Measurements from ENCODE around the gene LAMC1. TPM values are rescaled to one million over a fixed set of nuclear protein-coding genes. Genes with fewer than 3 reads are reported as not detected.

Gene LAMC1
- total and polyA plus RNA-seq, 2 of the 4 experiments (the other 2 are of a cell fraction), result 249 to 394 TPM

DNA sequence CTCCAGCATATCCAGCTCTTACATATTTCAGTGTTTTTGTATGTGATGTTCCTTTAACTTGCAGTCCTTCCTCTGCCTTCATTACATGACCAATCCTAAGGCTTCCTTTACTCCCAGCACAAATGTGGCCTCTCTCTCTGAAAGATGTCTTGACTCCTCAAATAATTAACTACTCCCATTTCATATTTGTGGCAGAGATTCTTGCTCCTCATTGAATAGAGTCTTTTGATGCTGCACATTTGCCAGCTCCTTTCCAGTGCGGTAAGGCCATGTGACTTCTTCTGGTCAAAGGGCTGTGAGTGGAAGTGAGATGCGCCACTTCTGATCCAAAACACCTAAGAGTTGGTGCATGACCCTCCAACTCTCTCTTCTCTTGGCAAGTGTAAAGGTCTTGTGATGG lies 19.1 kb upstream of the LAMC1 start:
- H3K27me3 ChIP-seq (ENCODE audit: control insufficient read depth, insufficient read depth, low read length), result no peaks in the 10 kb centered on the region
- H3K4me1 ChIP-seq (ENCODE audit: control insufficient read depth, insufficient read depth, low read length), result peaks cover 1% of the 10 kb centered on the region; the same call in 1 of the 2 replicates
- H3K14ac ChIP-seq (replicated peaks; ENCODE audit: low read depth, low read length), result no peak overlapping the region
- no peak overlapping the region for H2AFZ ChIP-seq (replicated peaks; ENCODE audit: low read length, poor library complexity)
- H3K4me2 ChIP-seq (ENCODE audit: low read depth, low read length), result no peak overlapping the region
- no peak overlapping the region for H2AK5ac ChIP-seq (ENCODE audit: low read depth, low read length)
- no peak overlapping the region for H3K4me3 ChIP-seq (ENCODE audit: insufficient read depth, low read depth, low read length)
- TF ChIP-seq CTCF (conservative IDR thresholded peaks at IDR 0.05; ENCODE audit: low read depth, low read length), result no peak
- TF ChIP-seq NFE2L2 (IDR thresholded peaks at IDR 0.05; ENCODE audit: low read depth, low read length), result no peak
- no peak for TF ChIP-seq RCOR1 (IDR thresholded peaks at IDR 0.05; ENCODE audit: insufficient replicate concordance, low read length)
- TF ChIP-seq CHD1 (IDR thresholded peaks at IDR 0.05; ENCODE audit: low read depth, low read length), result no peak
- no peak for TF ChIP-seq RFX5 (IDR thresholded peaks at IDR 0.05; ENCODE audit: low read depth, low read length)
- no peak for TF ChIP-seq CEBPB (IDR thresholded peaks at IDR 0.05; ENCODE audit: low read depth, low read length)
- no peak for TF ChIP-seq FOS (IDR thresholded peaks at IDR 0.05; ENCODE audit: low read depth, low read length)
- no peak for TF ChIP-seq BHLHE40 (IDR thresholded peaks at IDR 0.05; ENCODE audit: low read depth, low read length)
- TF ChIP-seq RAD21 (IDR thresholded peaks at IDR 0.05; ENCODE audit: low read length), result no peak
- TF ChIP-seq POLR2A (IDR thresholded peaks at IDR 0.05; ENCODE audit: low read depth, low read length), result no peak
- TF ChIP-seq SMC3 (IDR thresholded peaks at IDR 0.05; ENCODE audit: low read depth, low read length), result no peak
- in situ Hi-C loops (cut with MboI; ENCODE audit: low sequenced_read_pairs) (no loop called here), intact Hi-C loops (cut with micrococcal nuclease) (no loop called here), dilution Hi-C loops (cut with HindIII; ENCODE audit: low sequenced_read_pairs, unreplicated experiment) (no loop called here)
- CTCF ChIA-PET, result no interaction called here
- no peak overlapping the region for H3K27ac ChIP-seq (ENCODE audit: insufficient read depth, low read length)
- no peaks in the 10 kb centered on the region for H4K20me1 ChIP-seq (ENCODE audit: insufficient read depth, low read length)
- H2BK15ac ChIP-seq (ENCODE audit: low read depth, low read length), result no peak overlapping the region
- H3K56ac ChIP-seq (ENCODE audit: extremely low read depth, insufficient read depth, low read length), result no peak overlapping the region
- no peaks in the 10 kb centered on the region for H3K79me1 ChIP-seq (ENCODE audit: low read depth in 1 of 2, low read length in 2 of 2)
- no TSS peak for BruUV-seq (replicated peaks)
- no peak overlapping the region for H4K91ac ChIP-seq (ENCODE audit: insufficient read depth, low read depth, low read length)
- no CpG with 5 or more reads among the region's 2 CpGs for WGBS, 2 experiments (ENCODE audit: extremely low coverage in 2 of 2, insufficient read length in 1 of 2)
- no peak overlapping the region for H2AK9ac ChIP-seq (replicated peaks; ENCODE audit: low read depth, low read length, poor library complexity)
- no peak overlapping the region for H3K23ac ChIP-seq (ENCODE audit: low read depth, low read length)
- no peak overlapping the region for H4K8ac ChIP-seq (ENCODE audit: low read depth in 2 of 2, low read length in 2 of 2)
- H2BK5ac ChIP-seq (ENCODE audit: low read depth, low read length, poor library complexity, severe bottlenecking), result no peak overlapping the region
- H3K9me3 ChIP-seq (ENCODE audit: control insufficient read depth, insufficient read depth, low read length), result no peaks in the 10 kb centered on the region
- DNase-seq, result no peak
- H4K5ac ChIP-seq (ENCODE audit: low read depth, low read length), result no peak overlapping the region
- POLR2A ChIA-PET (ENCODE audit: unreplicated experiment), result no interaction called here
- H3K9me1 ChIP-seq (ENCODE audit: insufficient read depth, low read length), result no peaks in the 10 kb centered on the region
- no peak for ATAC-seq (ENCODE audit: low read depth)
- no peak overlapping the region for H3K9ac ChIP-seq (ENCODE audit: low read depth, low read length)
- H2BK20ac ChIP-seq (ENCODE audit: low read depth, low read length), result no peak overlapping the region
- H3K36me3 ChIP-seq (ENCODE audit: control insufficient read depth, insufficient read depth, low read length), result no peaks in the 10 kb centered on the region
- H3K4ac ChIP-seq (ENCODE audit: low read depth, low read length), result no peak overlapping the region
- H2BK120ac ChIP-seq (ENCODE audit: low read depth, low read length), result no peak overlapping the region
- H3K18ac ChIP-seq (ENCODE audit: low read depth, low read length), result no peak overlapping the region

Measured in IMR-90 (cell line).